ENCODE results near the gene TM7SF2.

TM7SF2 gene

DNA sequence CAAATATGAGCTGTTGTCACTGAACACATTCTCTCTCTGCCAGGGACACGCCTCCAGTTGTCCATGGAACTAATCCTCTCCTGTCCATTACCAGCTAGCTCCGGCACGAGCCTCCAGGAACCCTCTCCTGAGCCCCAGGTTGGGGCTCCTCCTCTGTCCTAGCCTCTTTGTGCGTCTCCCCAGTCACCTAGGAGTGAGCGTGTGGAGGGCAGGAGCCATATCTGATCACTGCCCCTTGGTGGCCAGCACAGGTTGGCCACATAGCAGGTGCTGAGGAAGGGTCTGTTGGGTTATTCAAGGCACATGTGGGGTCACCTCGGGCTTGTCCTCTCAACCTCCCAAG is 20.2 kb downstream of the TM7SF2 start:
- Histone ChIP-seq H3K4me2 (ENCODE audit: insufficient read depth, low read length) (0 out of 2 replicates have a peak overlapping the region, but pooled peaks have one; percentile 83), H3K79me2 (ENCODE audit: insufficient read depth, low read length) (peaks cover 26% of the 10 kb centered on the region), H3K4me3 (ENCODE audit: low read depth in 1 of 2, low read length in 2 of 2) (no peak overlapping the region), H2AFZ (ENCODE audit: low read depth, low read length) (no peak overlapping the region), H3K9ac (ENCODE audit: low read depth, low read length) (no peak overlapping the region), H3K27ac (ENCODE audit: low read length) (no peak overlapping the region), H4K20me1 (ENCODE audit: insufficient read depth, low read length) (peaks cover 21% of the 10 kb centered on the region), H3K27me3 (ENCODE audit: insufficient read depth, low read length, poor library complexity) (no peaks in the 10 kb centered on the region), H3K36me3 (ENCODE audit: insufficient read depth, low read length) (peaks cover 62% of the 10 kb centered on the region), H3K4me1 (ENCODE audit: insufficient read depth, low read length) (peaks cover 29% of the 10 kb centered on the region), H3K9me3 (ENCODE audit: insufficient read depth, low read length, severe bottlenecking) (no peaks in the 10 kb centered on the region)
- TF ChIP-seq, protein P1, sequence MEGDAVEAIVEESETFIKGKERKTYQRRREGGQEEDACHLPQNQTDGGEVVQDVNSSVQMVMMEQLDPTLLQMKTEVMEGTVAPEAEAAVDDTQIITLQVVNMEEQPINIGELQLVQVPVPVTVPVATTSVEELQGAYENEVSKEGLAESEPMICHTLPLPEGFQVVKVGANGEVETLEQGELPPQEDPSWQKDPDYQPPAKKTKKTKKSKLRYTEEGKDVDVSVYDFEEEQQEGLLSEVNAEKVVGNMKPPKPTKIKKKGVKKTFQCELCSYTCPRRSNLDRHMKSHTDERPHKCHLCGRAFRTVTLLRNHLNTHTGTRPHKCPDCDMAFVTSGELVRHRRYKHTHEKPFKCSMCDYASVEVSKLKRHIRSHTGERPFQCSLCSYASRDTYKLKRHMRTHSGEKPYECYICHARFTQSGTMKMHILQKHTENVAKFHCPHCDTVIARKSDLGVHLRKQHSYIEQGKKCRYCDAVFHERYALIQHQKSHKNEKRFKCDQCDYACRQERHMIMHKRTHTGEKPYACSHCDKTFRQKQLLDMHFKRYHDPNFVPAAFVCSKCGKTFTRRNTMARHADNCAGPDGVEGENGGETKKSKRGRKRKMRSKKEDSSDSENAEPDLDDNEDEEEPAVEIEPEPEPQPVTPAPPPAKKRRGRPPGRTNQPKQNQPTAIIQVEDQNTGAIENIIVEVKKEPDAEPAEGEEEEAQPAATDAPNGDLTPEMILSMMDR (IDR thresholded peaks at IDR 0.05; ENCODE audit: borderline replicate concordance, extremely low read depth, low read length, poor library complexity, severe bottlenecking), result no peak
- no peak for TF ChIP-seq EZH2 (IDR thresholded peaks at IDR 0.05; ENCODE audit: borderline replicate concordance, low read depth, low read length, severe bottlenecking)
- DNase-seq (no peak), ATAC-seq (ENCODE audit: insufficient read depth, low read depth) (no peak)

DNA sequence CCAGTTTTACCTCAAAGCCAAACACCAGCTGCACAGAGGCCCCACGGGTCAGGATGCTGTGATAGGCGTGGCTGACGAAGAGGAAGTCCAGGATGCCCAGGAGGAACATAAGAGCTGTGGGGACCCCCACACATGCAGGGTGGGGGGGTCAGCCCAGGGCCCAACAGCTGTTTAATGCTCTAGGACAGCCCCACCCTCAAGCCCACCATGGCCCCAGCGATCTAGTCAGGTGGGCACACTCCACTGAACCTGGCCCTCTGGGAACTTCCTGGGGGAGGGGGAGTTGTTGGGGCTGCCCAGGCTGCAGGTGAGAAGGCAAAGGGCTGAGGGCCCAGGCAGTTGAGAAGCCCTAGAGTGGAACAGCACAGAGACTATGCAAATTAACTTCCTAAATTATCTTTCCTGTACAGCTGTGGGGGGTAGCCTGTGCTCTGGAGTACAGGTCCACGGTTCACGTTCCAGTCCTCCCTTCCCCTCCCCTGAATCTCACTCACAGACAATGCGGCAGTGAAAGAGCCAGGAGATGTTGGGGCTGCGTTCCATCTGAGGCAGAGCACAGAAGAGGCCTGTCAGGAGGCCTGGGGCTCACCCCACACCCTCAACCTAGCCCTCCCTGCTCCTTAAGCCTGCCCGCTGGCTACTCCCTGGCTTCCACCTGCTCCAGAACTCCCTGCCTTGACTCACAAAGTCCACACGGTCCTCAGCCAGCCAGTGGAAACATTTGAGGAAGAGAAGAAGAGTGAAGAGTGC is 20.7 kb downstream of the TM7SF2 start:
- Histone ChIP-seq H3K4me3 (ENCODE audit: low read depth in 1 of 2, low read length in 2 of 2) (peak overlapping the region in 1 of 2 experiments; percentile 86; a peak in 3 of 4 replicates), H3K4me1 (ENCODE audit: insufficient read depth, low read length) (peaks cover 29% of the 10 kb centered on the region), H3K27me3 (ENCODE audit: insufficient read depth, low read length, poor library complexity) (no peaks in the 10 kb centered on the region), H2AFZ (ENCODE audit: low read depth, low read length) (no peak overlapping the region), H3K27ac (ENCODE audit: low read length) (no peak overlapping the region), H3K79me2 (ENCODE audit: insufficient read depth, low read length) (peaks cover 26% of the 10 kb centered on the region), H3K36me3 (ENCODE audit: insufficient read depth, low read length) (peaks cover 56% of the 10 kb centered on the region), H3K9ac (ENCODE audit: low read depth, low read length) (peak overlapping the region; percentile 82; the same call in 1 of the 2 replicates), H3K4me2 (ENCODE audit: insufficient read depth, low read length) (peak overlapping the region; percentile 83), H3K9me3 (ENCODE audit: insufficient read depth, low read length, severe bottlenecking) (no peaks in the 10 kb centered on the region), H4K20me1 (ENCODE audit: insufficient read depth, low read length) (peaks cover 21% of the 10 kb centered on the region)
- TF ChIP-seq, protein P1 (IDR thresholded peaks at IDR 0.05; ENCODE audit: borderline replicate concordance, extremely low read depth, low read length, poor library complexity, severe bottlenecking), result no peak
- no peak for TF ChIP-seq EZH2 (IDR thresholded peaks at IDR 0.05; ENCODE audit: borderline replicate concordance, low read depth, low read length, severe bottlenecking)
- DNase-seq (no peak), ATAC-seq (ENCODE audit: insufficient read depth, low read depth) (no peak)

DNA sequence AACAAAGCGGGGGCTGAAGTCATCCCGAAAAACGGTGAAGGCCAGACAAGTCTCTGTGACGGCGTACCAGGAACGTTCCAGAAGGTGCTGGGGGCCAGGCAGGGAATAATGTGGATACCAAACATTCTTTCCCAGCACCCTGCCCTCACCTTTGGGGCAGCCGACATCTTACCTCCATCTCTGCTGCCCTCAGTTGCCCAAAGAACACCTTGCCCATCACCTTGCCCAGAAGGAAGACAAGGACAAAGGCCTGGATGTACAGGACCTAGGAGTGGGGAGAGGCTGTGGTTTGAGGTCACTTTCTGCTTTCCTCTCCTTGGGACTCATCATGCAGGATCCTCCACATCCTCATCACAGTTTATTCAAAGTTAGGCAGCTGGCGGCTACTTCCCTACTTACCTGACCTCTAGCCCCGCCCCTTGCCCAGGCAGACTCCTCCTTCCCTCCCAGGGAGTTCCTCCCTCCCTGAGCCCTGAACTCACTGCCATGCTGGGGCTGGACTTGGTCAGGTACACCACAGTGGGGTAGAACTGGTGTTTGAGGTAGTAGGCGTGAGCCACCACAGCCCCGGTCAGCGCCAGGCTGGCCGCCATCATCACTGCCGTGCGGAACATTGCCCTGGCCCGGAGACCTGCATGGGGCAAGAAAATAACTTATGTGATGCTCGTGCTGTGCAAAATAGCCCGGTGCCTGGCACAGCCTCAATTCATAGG is 21.5 kb downstream of the TM7SF2 start:
- H3K9ac ChIP-seq (ENCODE audit: low read depth, low read length), result peak overlapping the region; percentile 82
- H2AFZ ChIP-seq (ENCODE audit: low read depth, low read length), result no peak overlapping the region
- peak overlapping the region; percentile 83 for H3K4me2 ChIP-seq (ENCODE audit: insufficient read depth, low read length)
- no peaks in the 10 kb centered on the region for H3K27me3 ChIP-seq (ENCODE audit: insufficient read depth, low read length, poor library complexity)
- peaks cover 49% of the 10 kb centered on the region for H3K36me3 ChIP-seq (ENCODE audit: insufficient read depth, low read length)
- no peak for TF ChIP-seq EZH2 (IDR thresholded peaks at IDR 0.05; ENCODE audit: borderline replicate concordance, low read depth, low read length, severe bottlenecking)
- TF ChIP-seq, protein P1 (IDR thresholded peaks at IDR 0.05; ENCODE audit: borderline replicate concordance, extremely low read depth, low read length, poor library complexity, severe bottlenecking), result no peak
- peak overlapping the region; percentile 100 for H3K27ac ChIP-seq (ENCODE audit: low read length)
- no peak for DNase-seq
- H3K4me1 ChIP-seq (ENCODE audit: insufficient read depth, low read length), result peaks cover 29% of the 10 kb centered on the region
- H3K9me3 ChIP-seq (ENCODE audit: insufficient read depth, low read length, severe bottlenecking), result no peaks in the 10 kb centered on the region
- peak overlapping the region; percentile 71 to 86; a peak in 3 of 4 replicates for H3K4me3 ChIP-seq (ENCODE audit: low read depth in 1 of 2, low read length in 2 of 2)
- ATAC-seq (ENCODE audit: insufficient read depth, low read depth), result no peak
- peaks cover 21% of the 10 kb centered on the region for H4K20me1 ChIP-seq (ENCODE audit: insufficient read depth, low read length)
- H3K79me2 ChIP-seq (ENCODE audit: insufficient read depth, low read length), result peaks cover 26% of the 10 kb centered on the region
